CD14-positive monocyte (primary cell): ENCODE results near the gene FXYD3. TPM values are rescaled to one million over a fixed set of nuclear protein-coding genes. Genes with fewer than 3 reads are reported as not detected.

Experiments used
- DNase-seq, 3 donors: peaks; one replicate each; pipeline ENCODE4 v3.0.0-alpha.2; 2011 to 2022
- H2AFZ ChIP-seq: 2 replicates; pipeline ENCODE4 v1.6.0; 2012; ENCODE audit warnings: mild to moderate bottlenecking, low read depth, low read length, inconsistent platforms; ENCODE audit not compliant: insufficient read depth, poor library complexity, severe bottlenecking
- H3K27ac ChIP-seq, 2 donors: 1 replicate in 1 of 2; 2 replicates in 1 of 2; pipeline ENCODE4 v1.5.1; 2012 to 2013; ENCODE audit warnings: low read length in 2 of 2, control low read depth in 1 of 2, inconsistent platforms in 1 of 2, low read depth in 1 of 2, mild to moderate bottlenecking in 1 of 2
- H3K27me3 ChIP-seq, 2 donors: one replicate each; pipeline versions ENCODE4 v1.6.0 to v1.6.1; 2011 to 2013; ENCODE audit warnings: low read length in 2 of 2; ENCODE audit not compliant: control insufficient read depth in 2 of 2, insufficient read depth in 2 of 2
- H3K36me3 ChIP-seq, 2 donors: replicated peaks in 1 of 2; 1 replicate in 1 of 2; 2 replicates in 1 of 2; pipeline versions ENCODE4 v1.5.1 to v1.6.1; 2012 to 2013; ENCODE audit warnings: low read length in 2 of 2, control low read depth in 1 of 2, inconsistent platforms in 1 of 2, mild to moderate bottlenecking in 1 of 2; ENCODE audit not compliant: insufficient read depth in 2 of 2, control insufficient read depth in 1 of 2
- H3K4me1 ChIP-seq, 2 donors: 1 replicate in 1 of 2; 2 replicates in 1 of 2; pipeline versions ENCODE4 v1.5.1 to v1.6.1; 2012 to 2013; ENCODE audit warnings: low read length in 2 of 2, control low read depth in 1 of 2, inconsistent platforms in 1 of 2, mild to moderate bottlenecking in 1 of 2, moderate library complexity in 1 of 2; ENCODE audit not compliant: insufficient read depth in 2 of 2, control insufficient read depth in 1 of 2
- H3K4me2 ChIP-seq: replicated peaks from 2 replicates; pipeline ENCODE3; 2012; ENCODE audit warnings: low read length, moderate library complexity, mild to moderate bottlenecking; ENCODE audit not compliant: poor library complexity, severe bottlenecking; ENCODE audit errors: extremely low read depth
- H3K4me3 ChIP-seq, 3 experiments: fragments of 200-600 bp in 1 of 3; sonication (generic) in 1 of 3; replicated peaks in 1 of 3; 1 replicate in 2 of 3; 2 replicates in 1 of 3; pipeline ENCODE4 v1.5.1; 2011 to 2013; ENCODE audit warnings: low read length in 3 of 3, mild to moderate bottlenecking in 3 of 3, control low read depth in 2 of 3, low read depth in 2 of 3, inconsistent platforms in 1 of 3, moderate library complexity in 1 of 3
- H3K79me2 ChIP-seq: 2 replicates; pipeline ENCODE4 v1.6.0; 2012; ENCODE audit warnings: mild to moderate bottlenecking, control low read depth, inconsistent platforms, low read length, moderate library complexity; ENCODE audit not compliant: insufficient read depth
- H3K9ac ChIP-seq: 2 replicates; pipeline ENCODE4 v1.6.0; 2017; ENCODE audit warnings: low read length, mild to moderate bottlenecking; ENCODE audit not compliant: insufficient read depth, poor library complexity, severe bottlenecking
- H3K9me3 ChIP-seq, 2 donors: replicated peaks in 1 of 2; 1 replicate in 1 of 2; 2 replicates in 1 of 2; pipeline versions ENCODE4 v1.5.1 to v1.6.1; 2012 to 2013; ENCODE audit warnings: low read length in 2 of 2, control low read depth in 1 of 2; ENCODE audit not compliant: control insufficient read depth in 1 of 2, insufficient read depth in 1 of 2
- H4K20me1 ChIP-seq: 2 replicates; pipeline ENCODE4 v1.6.0; 2012; ENCODE audit warnings: mild to moderate bottlenecking, low read length, control low read depth, moderate library complexity; ENCODE audit not compliant: insufficient read depth
- H3K27ac Mint-ChIP-seq, 7 donors: one replicate each; pipeline ENCODE4 v1.8.0; 2020; ENCODE audit warnings: mild to moderate bottlenecking in 7 of 7, mixed read lengths in 7 of 7, moderate library complexity in 6 of 7, inconsistent platforms in 2 of 7
- H3K27me3 Mint-ChIP-seq, 3 donors: one replicate each; pipeline ENCODE4 v1.8.0; 2021 to 2022; ENCODE audit warnings: low read depth in 3 of 3, mild to moderate bottlenecking in 3 of 3, mixed read lengths in 3 of 3, moderate library complexity in 3 of 3, inconsistent platforms in 1 of 3
- H3K36me3 Mint-ChIP-seq, 2 donors: one replicate each; pipeline ENCODE4 v1.8.0; 2020; ENCODE audit warnings: mixed read lengths in 2 of 2, inconsistent platforms in 1 of 2, mild to moderate bottlenecking in 1 of 2
- H3K4me1 Mint-ChIP-seq: one replicate; pipeline ENCODE4 v1.8.0; 2020; ENCODE audit warnings: mild to moderate bottlenecking, mixed read lengths
- H3K4me3 Mint-ChIP-seq, 2 donors: one replicate each; pipeline ENCODE4 v1.8.0; 2020; ENCODE audit warnings: mild to moderate bottlenecking in 2 of 2, mixed read lengths in 2 of 2, moderate library complexity in 1 of 2
- H3K9me3 Mint-ChIP-seq, 7 donors: one replicate each; pipeline ENCODE4 v1.8.0; 2020 to 2022; ENCODE audit warnings: mixed read lengths in 7 of 7, mild to moderate bottlenecking in 6 of 7, moderate library complexity in 6 of 7, inconsistent platforms in 2 of 7
- CTCF ChIP-seq: fragments of 200-600 bp; IDR thresholded peaks from one replicate; pipeline ENCODE4 v1.8.0; 2022; ENCODE audit warnings: antibody characterized with exemption, mild to moderate bottlenecking
- WGBS: methylation state at CpG from one replicate; pipeline ENCODE4 v1.1.5; 2013; ENCODE audit warnings: missing lambda C conversion rate; ENCODE audit not compliant: insufficient coverage; 5-methylcytosine and 5-hydroxymethylcytosine counted together
- intact Hi-C, 2 donors: fragments of 100-400 bp; cut with micrococcal nuclease; formaldehyde crosslinking; loops; one replicate each; pipeline versions ENCODE4 v1.15.0 to v1.15.1; 2023
- polyA plus RNA-seq, 3 donors: library from polyadenylated mRNA; depleted of rRNA in 1 of 3; unstranded in 2 of 3; stranded (reverse) in 1 of 3; fragments of 300-500 nt in 2 of 3; fragments of >200 nt in 1 of 3; fragmentation: Illumina TruSeq in 2 of 3; gene quantifications; 1 replicate in 2 of 3; 2 replicates in 1 of 3; pipeline ENCODE4 v1.2.3, GENCODE V29; 2012 to 2021

Gene FXYD3
- polyA plus RNA-seq, 3 donors: not detected

- peaks cover 9 to 13% (median 10%) of the 10 kb centered on the region in 3 donors for H3K27me3 Mint-ChIP-seq
- Histone ChIP-seq H3K9ac (no peak overlapping the region), H3K4me1 (no peaks in the 10 kb centered on the region), H3K79me2 (no peaks in the 10 kb centered on the region), H3K4me2 (no peak overlapping the region), H2AFZ (peak overlapping the region; percentile 53), H3K4me3 (no peak overlapping the region), H4K20me1 (no peaks in the 10 kb centered on the region), H3K36me3 (no peaks in the 10 kb centered on the region), H3K27me3 (peaks cover 0 to 6% of the 10 kb centered on the region in 2 donors), H3K9me3 (no peaks in the 10 kb centered on the region), H3K27ac (no peak overlapping the region)
- no peaks in the 10 kb centered on the region for H3K36me3 Mint-ChIP-seq
- peaks cover 8% of the 10 kb centered on the region for H3K4me1 Mint-ChIP-seq
- H3K4me3 Mint-ChIP-seq: peak overlapping the region in 1 of 2 donors; percentile 64
- no peak overlapping the region for H3K27ac Mint-ChIP-seq
- H3K9me3 Mint-ChIP-seq: no peaks in the 10 kb centered on the region
- WGBS: 12% methylated on average over 30 of the region's 36 CpGs
- peak; percentile 78 for TF ChIP-seq CTCF
- DNase-seq: peak; percentile 23 to 46 (median 44)
- intact Hi-C loops: no loop called here
These were observed 25.0 kb upstream of the FXYD3 start for GRCh38 chr19:35090506-35091214.

- Histone ChIP-seq H3K9ac (no peak overlapping the region), H3K4me2 (no peak overlapping the region), H3K36me3 (no peaks in the 10 kb centered on the region), H3K4me3 (no peak overlapping the region), H3K79me2 (no peaks in the 10 kb centered on the region), H4K20me1 (no peaks in the 10 kb centered on the region), H3K27me3 (peaks cover 0 to 6% of the 10 kb centered on the region in 2 donors), H3K27ac (no peak overlapping the region), H3K4me1 (no peaks in the 10 kb centered on the region), H3K9me3 (no peaks in the 10 kb centered on the region), H2AFZ (no peak overlapping the region)
- 93% methylated on average over 5 of the region's 5 CpGs for WGBS
- Mint-ChIP-seq H3K36me3 (no peaks in the 10 kb centered on the region), H3K27me3 (peaks cover 7 to 15% (median 12%) of the 10 kb centered on the region in 3 donors), H3K4me1 (peaks cover 8% of the 10 kb centered on the region), H3K4me3 (no peak overlapping the region), H3K27ac (no peak overlapping the region), H3K9me3 (no peaks in the 10 kb centered on the region)
- no peak for DNase-seq
- intact Hi-C loops: no loop called here
- no peak for TF ChIP-seq CTCF
These were observed 22.2 kb upstream of the FXYD3 start for GRCh38 chr19:35093430-35093829.
